DMS53 treated with DMSO at 0.1 percent for 48 hours (cell line): ENCODE data around the gene NDUFAF3.
A peak's percentile ranks its signal among the peaks of the same experiment; 100 is the strongest.
"Not testable (repeated sequence)": the region's sequence is repeated elsewhere in the genome, so short reads cannot be mapped to it uniquely, and the experiment has no call there.

Source experiments
- DNase-seq: peaks from one replicate; lab custom pipeline; 2025; ENCODE audit not compliant: unreplicated experiment; lab: John Stamatoyannopoulos, UW

NDUFAF3 gene

GRCh38 chr3:48999085-48999858 is 22.6 kb upstream of the NDUFAF3 start:
- DNase-seq = no peak

- DNase-seq = no peak
Observed at GRCh38 chr3:49001155-49001554, 20.8 kb upstream of the NDUFAF3 start.

- DNase-seq = no peak
Observed at GRCh38 chr3:49004352-49005302, 17.3 kb upstream of the NDUFAF3 start.

DNA sequence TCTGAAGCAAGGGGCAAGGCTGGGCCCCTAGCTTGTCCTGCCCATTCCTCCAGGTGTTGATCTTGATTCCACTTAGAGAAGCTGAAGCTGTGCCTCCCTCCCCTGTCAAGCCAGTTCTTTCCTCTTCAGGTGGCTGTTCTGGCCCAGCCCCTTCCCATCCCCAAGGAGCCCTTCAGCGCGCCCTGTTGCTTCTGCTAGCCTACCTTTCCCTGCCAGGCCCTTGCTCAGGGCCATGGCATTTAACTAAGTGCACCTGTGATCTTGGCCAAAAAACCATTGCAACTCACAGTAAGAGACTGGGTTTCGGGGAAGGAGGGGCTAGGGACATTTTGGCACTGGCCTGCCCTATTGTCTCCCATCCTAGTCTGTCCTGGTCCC is 16.6 kb upstream of the NDUFAF3 start:
- DNase-seq = no peak

DNA sequence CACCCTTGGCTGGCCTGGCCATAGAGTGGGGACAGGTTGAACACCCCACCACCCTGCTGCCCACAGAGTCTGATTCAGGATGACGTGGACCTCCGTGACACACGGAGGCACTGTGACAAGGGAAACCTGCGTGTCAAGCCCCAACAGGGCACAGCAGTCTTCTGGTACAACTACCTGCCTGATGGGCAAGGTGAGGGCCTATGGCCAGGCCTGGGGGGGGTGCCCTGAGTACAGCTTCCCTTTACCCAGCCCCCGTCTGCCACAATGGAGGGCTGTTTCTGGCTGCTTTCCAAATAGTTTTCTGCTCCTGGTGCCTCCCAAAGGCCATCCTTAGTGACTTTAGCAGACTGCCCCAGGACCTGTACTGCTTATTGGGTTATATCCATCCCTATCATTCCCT is 15.9 kb upstream of the NDUFAF3 start:
- DNase-seq = no peak

GRCh38 chr3:49006408-49007067 is 15.4 kb upstream of the NDUFAF3 start:
- no peak for DNase-seq

DNA sequence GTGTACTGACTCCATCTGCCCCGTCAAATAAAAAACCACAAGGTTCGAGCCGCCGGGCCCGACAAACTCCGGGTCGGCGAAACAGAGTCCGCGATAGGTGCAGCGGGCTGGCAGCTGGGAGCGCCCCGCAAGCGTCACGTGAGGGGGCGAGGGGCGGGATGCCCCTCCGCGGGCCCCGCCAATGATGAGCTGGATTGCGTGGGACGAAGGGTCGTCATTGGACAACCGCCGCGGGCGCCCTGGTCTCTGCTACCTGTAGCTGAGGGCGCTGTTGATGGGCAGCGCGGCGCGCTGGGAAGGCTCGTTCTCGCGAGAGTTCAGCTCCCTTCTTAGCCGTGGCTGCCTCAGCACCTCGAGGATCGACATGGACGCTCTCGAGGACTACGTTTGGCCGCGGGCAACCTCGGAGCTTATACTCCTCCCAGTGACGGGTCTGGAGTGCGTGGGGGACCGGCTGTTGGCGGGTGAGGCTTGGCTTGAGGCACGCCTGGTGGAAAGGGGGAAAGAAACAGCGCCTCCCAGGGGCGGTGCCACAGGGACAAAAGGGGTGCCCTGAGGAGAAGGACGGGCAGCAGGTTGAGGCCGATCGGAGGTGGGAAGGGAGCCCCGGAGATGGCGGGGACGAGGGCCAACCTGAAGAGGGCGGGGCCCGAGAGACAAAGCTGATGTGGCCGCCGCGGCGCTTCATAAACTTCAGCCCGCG is 14.7 kb upstream of the NDUFAF3 start, which contains the start of gene WDR6:
WDR6 (plus strand) TSS at position 324 of the 703 bp plus-strand sequence; CDS start at position 365, 41 bp downstream.
- peak; percentile 65 for DNase-seq

DNA sequence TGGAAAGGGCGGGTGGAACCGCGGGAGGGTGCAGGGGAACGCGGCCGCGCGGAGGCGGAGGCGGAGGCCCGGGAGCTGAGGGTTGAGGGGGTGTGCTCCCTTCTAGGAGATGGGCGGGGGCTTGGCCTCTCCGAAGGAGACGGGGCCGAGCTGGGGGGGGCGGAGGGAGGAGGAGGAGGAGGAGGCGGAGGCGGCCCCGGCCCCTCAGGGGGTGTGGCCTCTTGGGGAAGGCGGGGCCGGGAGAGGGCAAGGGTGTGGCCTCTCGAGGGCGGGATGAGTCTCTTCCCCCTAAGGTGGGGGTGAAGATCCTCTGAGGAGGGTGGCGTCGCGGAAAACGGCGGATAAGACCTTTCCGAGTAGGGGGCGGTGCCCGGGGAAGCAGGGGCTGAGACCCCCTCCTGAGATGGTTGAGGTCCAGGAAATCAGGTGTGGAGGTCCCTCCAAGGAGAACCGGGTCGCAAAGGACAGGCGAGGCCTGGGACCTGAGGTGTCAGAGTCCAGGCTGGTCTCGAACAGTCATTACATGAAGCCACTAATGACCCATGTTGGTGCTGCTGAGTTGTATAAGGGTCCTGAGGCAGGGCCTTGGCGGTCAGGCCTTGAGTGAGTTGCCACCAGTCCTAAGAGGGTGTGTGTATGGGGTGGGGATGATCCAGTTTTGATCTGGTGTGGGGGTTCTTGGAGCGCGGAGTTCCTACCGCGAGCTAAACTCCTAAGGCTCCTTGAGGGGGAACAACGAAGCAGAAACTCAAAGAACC is 14.0 kb upstream of the NDUFAF3 start:
- DNase-seq = no peak

DNA sequence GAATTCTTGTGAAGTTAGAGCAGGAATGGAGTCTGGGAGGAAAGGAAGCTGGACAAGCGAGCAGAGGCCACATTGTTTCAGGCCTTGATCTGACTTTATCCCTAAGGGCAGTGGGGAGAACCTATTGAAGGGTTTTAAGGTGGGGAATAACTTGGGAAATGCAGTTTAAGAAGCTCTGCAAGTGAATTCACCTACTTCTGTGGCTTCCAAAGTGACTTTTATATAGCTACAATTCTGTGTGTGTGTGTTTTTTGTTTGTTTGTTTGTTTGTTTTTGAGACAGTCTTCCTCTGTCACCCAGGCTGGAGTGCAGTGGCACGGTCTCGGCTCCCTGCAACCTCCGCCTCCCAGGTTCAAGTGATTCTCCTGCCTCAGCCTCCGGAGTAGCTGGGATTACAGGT is 13.3 kb upstream of the NDUFAF3 start:
- DNase-seq = not testable (repeated sequence)

DNA sequence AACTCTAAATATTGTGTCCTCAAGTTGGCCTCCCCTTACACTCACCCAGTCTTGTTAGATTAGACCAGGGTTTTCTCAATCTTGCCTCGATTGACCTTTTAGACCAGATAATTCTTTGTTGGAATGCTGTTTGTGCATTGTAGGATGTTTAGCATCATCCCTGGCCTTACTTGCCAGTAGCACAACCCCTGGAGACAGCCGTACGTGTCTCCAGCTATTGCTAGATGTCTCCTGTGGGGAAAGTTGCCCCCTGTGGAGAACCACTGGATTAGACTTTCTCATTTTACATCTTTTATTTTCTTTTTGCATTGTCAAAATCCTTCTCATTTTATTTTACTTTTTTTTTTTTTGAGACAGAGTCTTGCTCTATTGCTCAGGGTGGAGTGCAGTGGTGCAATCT is 12.5 kb upstream of the NDUFAF3 start:
- no peak for DNase-seq

GRCh38 chr3:49012441-49013017 is 9.4 kb upstream of the NDUFAF3 start:
- no peak for DNase-seq

DNA sequence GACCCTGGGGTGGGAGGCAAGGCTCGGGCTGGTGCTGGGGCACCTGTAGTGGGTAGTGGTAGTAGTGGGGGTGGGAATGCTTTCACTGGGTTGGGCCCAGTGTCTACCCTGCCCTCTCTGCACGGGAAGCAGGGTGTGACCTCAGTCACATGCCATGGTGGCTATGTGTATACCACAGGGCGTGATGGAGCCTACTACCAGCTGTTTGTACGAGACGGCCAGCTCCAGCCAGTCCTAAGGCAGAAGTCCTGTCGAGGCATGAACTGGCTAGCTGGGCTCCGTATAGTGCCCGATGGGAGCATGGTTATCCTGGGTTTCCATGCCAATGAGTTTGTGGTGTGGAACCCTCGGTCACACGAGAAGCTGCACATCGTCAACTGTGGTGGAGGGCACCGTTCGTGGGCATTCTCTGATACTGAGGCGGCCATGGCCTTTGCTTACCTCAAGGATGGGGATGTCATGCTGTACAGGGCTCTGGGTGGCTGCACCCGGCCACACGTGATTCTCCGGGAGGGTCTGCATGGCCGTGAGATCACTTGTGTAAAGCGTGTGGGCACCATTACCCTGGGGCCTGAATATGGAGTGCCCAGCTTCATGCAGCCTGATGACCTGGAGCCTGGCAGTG is 8.7 kb upstream of the NDUFAF3 start:
- DNase-seq = no peak

GRCh38 chr3:49013738-49014660 is 7.9 kb upstream of the NDUFAF3 start:
- no peak for DNase-seq

- DNase-seq = no peak
Observed at GRCh38 chr3:49015072-49015471, 6.8 kb upstream of the NDUFAF3 start.

DNA sequence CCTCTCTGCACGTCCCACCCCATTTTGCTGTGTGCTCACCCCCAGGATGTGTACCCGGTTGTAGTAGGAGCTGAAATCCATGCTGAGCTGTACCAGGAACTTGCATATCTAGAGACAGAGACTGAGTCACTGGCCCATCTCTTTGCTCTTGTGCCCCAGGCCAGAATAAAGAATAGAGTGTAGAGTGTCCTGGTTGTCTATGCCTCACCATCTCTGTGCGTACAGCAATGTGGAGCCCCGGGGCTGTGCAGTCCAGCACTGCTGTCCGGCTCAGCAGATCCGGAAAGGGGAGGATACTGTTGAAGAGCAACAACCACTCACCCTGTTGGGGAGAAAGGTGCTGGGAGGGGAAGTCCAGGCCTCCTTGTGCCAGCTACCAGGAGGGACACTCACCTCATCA is 6.2 kb upstream of the NDUFAF3 start:
- no peak for DNase-seq

DNA sequence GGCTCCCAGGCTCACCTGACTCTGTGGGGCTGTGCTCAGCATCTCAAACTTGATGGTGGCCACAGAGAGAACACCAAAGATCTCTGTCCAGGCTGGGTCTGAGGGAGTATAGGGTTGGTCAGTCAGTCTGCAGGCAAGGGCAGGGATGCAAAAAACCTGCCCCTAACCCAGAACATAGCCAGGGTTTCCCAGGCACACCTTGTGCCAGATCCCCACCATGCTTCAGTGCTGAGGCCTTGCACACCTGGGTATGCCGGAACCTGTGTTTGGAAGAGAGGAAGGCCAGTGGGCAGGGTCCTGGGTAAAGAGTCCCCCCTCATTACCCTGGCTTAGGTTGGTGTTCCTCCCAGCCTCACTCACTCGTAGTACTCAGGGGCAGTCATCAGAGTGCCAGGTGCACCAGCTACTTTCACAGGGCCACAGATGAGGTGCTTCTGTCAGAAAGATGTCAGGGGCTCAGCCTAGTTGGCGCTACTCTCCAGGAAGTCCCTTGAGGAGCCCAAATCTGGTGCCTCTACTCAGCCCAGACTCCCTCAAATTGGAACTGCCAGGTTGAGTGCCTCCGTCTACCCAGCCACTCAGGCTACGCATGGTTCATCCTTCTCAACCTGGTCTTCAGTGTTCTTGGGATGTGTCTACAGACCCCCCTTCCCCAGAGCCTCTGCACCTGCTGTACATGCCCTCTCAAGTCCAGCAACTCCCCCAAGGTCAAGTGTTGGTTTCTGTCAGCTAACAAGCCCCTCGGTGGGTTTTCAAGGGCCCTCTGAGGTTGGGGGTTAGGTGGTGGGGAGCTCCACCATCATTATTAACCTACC is 5.3 kb upstream of the NDUFAF3 start:
- DNase-seq = no peak

GRCh38 chr3:49017229-49017970 is 4.5 kb upstream of the NDUFAF3 start:
- DNase-seq = no peak
